ENCODE results near the gene LCN12.
A peak's percentile ranks its signal among the peaks of the same experiment; 100 is the strongest.

The LCN12 gene

DNA sequence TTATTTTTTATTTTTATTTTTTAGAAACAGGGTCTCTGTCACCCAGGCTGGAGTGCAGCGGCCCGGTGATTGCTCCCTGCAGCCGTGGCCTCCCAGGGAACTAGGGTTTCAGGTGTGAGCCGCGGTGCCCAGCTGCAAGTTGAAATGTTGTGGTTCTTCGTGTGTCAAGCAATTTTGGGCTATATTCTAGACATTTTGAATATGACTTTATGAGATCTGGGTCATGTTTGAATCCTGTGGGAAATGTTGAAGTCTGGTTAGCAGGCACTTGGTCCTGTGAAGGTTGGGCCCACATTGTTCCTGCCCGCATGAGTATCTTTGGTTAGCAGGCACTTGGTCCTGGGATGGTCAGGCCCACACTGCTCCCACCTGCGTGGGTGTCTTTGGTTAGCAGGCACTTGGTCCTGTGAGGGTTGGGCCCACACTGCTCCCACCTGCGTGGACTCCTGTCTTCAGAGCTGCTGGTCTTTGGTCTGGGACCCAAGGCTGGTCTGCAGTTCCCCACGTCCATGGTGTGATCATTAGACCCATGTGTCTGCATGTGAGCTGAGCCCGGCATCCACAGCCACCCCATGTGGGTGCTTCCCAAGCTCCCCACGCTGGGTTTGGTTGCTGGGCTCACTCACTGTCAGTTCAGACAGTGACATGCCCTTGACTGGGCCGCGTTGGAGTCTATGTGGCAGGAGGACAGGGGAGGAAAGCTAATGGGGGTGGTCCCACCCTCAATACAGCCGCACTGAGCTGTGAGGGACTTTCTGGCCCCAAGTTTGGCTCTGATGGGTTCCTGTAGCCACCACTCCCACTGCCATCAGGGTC is 14.7 kb upstream of the LCN12 start:
- no peak for FAIRE-seq
- no peak for TF ChIP-seq POLR2A (IDR thresholded peaks at IDR 0.05; ENCODE audit: low read depth, low read length)
- DNase-seq (ENCODE audit: insufficient read length, low spot score): no peak

DNA sequence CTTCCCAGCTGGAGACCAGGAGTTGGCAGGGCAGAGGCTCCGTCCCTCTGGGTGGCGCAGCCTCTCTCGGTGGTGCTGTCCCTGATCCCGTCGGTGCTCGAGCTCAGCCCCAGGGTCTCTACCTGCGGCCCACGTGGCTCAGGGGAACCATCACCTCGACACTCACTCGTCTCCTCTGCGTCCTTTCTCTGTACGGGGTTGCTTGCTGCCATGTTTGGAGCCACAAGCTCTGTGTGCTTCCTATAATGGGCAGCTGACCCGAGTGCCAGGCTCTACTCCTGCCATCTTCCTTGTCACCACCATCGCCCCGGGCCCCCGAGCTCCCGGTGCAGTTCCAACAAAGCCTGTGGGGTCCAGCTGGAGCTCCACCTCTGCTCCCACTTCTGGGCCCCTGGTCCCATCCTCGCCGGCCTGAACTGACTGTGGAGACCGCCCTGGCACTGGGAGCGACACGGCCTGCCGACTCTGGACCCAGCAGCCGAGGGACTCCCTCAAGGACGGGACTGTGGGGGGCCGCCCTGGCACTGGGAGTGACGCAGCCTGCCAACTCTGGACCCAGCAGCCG is 12.6 kb upstream of the LCN12 start:
- FAIRE-seq: no peak
- no peak for DNase-seq (ENCODE audit: insufficient read length, low spot score)
- no peak for TF ChIP-seq POU2F2 (IDR thresholded peaks at IDR 0.05; ENCODE audit: low read depth, low read length)
- no peak for TF ChIP-seq POLR2A (IDR thresholded peaks at IDR 0.05; ENCODE audit: low read depth, low read length)
- TF ChIP-seq PAX5 (IDR thresholded peaks at IDR 0.05; ENCODE audit: insufficient read depth, low read length, severe bottlenecking): no peak

DNA sequence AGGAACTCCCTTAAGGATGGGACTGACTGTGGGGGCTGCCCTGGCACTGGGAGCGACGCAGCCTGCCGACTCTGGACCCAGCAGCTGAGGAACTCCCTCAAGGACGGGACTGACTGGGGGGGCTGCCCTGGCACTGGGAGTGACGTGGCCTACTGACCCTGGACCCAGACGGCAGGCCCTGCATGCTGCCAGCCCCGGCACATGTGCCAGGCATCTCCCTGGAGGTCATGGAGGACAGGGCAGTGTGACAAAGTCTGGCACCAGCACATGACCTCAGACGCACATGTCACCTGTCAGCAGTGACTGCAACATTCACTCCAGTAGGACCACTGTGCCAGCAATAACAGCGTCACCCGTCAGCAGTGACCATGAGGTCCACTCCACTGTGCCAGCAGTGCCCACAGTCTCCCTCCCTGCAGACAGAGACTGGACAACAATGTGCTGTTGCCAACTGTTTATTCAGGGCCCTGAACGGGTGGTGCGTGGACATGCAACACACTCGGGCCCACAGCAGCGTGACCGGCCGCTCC is 12.0 kb upstream of the LCN12 start:
- DNase-seq (ENCODE audit: insufficient read length, low spot score) (no peak), FAIRE-seq (no peak)
- no peak for TF ChIP-seq POLR2A (IDR thresholded peaks at IDR 0.05; ENCODE audit: low read depth, low read length)
- TF ChIP-seq SPI1 (IDR thresholded peaks at IDR 0.05; ENCODE audit: low read depth, low read length): no peak
- TF ChIP-seq POLR2AphosphoS5 (IDR thresholded peaks at IDR 0.05; ENCODE audit: low read depth, low read length): no peak; the same call in 1 of the 2 replicates
- no peak for TF ChIP-seq TAF1 (IDR thresholded peaks at IDR 0.05; ENCODE audit: low read depth, low read length)
- TF ChIP-seq POU2F2 (IDR thresholded peaks at IDR 0.05; ENCODE audit: low read depth, low read length): no peak
- TF ChIP-seq PAX5 (IDR thresholded peaks at IDR 0.05; ENCODE audit: insufficient read depth, low read length, severe bottlenecking): no peak

DNA sequence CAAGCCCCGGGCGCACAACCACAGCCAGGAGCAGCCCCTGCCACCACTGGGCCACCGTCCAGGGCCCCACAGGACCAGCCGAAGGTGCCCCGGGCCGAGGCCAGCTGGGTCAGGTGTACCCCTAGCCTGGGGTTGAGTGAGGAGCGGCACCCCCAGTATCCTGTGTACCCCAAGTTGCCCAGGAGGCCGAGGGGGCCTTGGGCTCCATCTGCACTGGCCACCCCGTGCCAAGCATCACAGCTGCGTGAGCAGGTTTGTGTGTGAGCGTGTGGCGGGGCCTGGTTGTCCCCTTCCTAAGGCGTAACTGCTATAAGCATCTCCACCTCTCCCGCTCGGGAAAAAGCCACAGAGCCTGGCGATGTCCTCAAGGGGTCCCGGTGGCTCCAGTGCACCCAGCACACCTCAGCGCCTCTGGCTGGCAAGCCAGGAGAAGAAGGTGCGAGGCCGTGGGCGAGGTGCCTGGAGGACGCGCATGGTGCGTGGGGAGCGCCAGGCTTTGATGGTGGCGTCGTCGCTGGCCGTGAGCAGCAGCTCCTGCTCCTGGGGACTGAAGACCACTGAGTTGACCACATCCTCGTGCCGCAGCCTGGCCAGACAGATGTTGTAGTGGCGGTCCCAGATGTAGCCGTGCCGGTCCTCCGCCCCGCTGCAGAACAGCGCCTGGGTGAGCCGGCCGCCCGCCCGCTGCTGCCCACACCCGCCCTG is 11.4 kb upstream of the LCN12 start:
- TF ChIP-seq PAX5 (IDR thresholded peaks at IDR 0.05; ENCODE audit: insufficient read depth, low read length, severe bottlenecking) (no peak), TAF1 (IDR thresholded peaks at IDR 0.05; ENCODE audit: low read depth, low read length) (no peak), SPI1 (IDR thresholded peaks at IDR 0.05; ENCODE audit: low read depth, low read length) (no peak), POLR2AphosphoS5 (IDR thresholded peaks at IDR 0.05; ENCODE audit: low read depth, low read length) (no peak), POLR2A (IDR thresholded peaks at IDR 0.05; ENCODE audit: low read depth, low read length) (no peak; the same call in 1 of the 2 replicates), POU2F2 (IDR thresholded peaks at IDR 0.05; ENCODE audit: low read depth, low read length) (no peak)
- DNase-seq (ENCODE audit: insufficient read length, low spot score) (no peak), FAIRE-seq (no peak)

DNA sequence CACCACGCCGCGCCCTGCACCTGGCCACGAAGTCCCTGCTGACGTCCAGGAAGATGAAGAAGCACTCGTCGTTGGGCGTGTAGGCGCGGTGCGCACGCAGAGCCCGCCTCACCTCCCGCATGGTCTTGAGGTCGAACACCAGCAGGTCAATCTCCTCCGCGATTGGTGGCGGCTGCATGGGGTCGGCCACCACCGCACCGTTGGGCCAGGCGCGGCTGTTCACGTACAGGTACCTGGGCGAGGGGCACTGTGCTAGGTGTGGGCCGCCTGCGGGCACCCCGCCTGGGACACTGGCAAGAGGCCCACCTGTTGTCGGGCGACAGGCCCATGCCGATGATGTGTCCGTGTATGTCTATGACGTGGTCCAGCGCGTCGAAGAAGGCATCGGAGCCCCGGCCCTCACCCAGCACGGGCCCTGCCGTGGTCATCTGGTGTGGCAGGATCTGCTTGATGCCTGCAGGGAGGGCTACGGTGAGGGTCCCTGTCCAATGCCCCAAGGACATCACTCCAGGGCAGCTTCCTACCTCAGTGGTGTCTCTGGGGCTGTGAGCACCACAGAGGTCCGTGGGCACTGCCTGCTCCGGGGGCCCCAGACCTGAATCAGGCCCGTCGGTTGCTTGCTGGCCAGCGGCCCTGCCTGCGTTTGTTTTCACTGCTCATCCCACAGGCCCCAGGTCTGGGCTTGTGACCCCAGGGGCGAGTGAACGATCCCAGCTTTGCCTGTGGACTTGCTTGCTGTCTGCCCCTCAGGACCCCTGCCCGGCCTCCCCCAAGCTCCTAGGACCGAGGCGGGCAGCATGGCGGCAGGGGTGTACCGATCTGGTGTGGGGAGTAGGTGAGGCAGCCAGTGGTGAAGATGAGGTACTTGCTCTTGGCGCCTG is 10.6 kb upstream of the LCN12 start:
- FAIRE-seq (no peak), DNase-seq (ENCODE audit: insufficient read length, low spot score) (no peak)
- no peak for TF ChIP-seq TAF1 (IDR thresholded peaks at IDR 0.05; ENCODE audit: low read depth, low read length)
- TF ChIP-seq POLR2A (IDR thresholded peaks at IDR 0.05; ENCODE audit: low read depth, low read length): no peak
- no peak for TF ChIP-seq PAX5 (IDR thresholded peaks at IDR 0.05; ENCODE audit: insufficient read depth, low read length, severe bottlenecking)
- no peak for TF ChIP-seq SPI1 (IDR thresholded peaks at IDR 0.05; ENCODE audit: low read depth, low read length)
- no peak for TF ChIP-seq POU2F2 (IDR thresholded peaks at IDR 0.05; ENCODE audit: low read depth, low read length)
- no peak for TF ChIP-seq POLR2AphosphoS5 (IDR thresholded peaks at IDR 0.05; ENCODE audit: low read depth, low read length)

DNA sequence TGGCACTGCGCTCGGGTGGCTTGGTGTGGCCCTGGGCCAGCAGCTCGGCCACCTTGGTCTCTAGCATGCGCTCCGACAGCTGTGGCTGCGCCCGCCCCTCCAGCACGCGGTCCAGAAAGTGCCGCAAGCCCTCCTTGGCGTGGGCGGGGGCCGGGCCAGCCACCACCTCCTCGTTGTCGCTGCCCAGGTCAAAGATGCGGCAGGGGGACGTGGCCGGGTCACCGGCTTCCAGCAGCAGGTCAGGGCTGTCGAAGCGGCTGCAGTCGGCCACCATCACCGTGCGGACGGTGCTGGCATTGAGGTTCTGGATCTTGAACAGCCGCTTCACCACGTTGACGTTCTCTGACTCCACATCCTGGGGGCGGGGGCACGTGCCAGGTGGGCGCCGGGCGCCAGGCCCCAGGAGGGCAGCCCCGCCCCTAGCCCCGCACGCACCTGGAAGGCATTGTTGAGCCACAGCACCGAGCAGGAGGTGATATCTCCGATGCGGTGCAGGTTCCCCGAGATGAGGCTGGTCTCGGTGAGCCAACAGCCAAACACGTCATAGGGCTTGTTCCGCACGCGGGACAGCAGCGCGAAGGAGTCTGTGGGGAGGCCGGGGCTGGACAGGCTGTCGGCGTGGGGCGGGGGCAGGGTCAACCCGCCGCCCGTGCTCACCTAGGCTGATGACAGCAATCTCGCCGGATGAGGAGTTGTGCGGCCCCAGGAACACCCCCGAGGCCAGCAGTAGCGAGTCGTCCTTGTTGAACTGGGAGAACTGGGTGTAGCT is 9.8 kb upstream of the LCN12 start:
- DNase-seq (ENCODE audit: insufficient read length, low spot score) (no peak), FAIRE-seq (peak; percentile 40)
- no peak for TF ChIP-seq PAX5 (IDR thresholded peaks at IDR 0.05; ENCODE audit: insufficient read depth, low read length, severe bottlenecking)
- no peak for TF ChIP-seq TAF1 (IDR thresholded peaks at IDR 0.05; ENCODE audit: low read depth, low read length)
- no peak for TF ChIP-seq POU2F2 (IDR thresholded peaks at IDR 0.05; ENCODE audit: low read depth, low read length)
- no peak for TF ChIP-seq POLR2A (IDR thresholded peaks at IDR 0.05; ENCODE audit: low read depth, low read length)
- TF ChIP-seq SPI1 (IDR thresholded peaks at IDR 0.05; ENCODE audit: low read depth, low read length): no peak
- no peak for TF ChIP-seq POLR2AphosphoS5 (IDR thresholded peaks at IDR 0.05; ENCODE audit: low read depth, low read length)

DNA sequence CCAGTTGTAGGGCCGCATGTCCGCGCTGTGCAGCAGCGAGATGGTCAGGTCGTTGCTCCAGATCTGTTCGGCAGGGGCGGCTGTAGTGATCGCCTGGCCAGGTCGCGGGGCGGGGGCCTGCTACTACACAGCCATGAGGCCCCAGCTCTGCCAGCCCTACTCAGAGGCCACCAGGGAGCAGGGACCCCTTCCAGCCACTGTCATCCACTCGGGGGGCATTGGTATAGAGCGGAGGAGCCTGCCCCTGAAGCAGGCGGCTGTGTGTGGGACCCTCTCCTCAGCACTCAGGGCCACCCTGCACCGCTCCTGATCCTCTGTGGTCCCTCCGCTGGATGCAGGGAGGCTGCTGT is 9.2 kb upstream of the LCN12 start:
- DNase-seq (ENCODE audit: insufficient read length, low spot score): no peak
- TF ChIP-seq POLR2AphosphoS5 (IDR thresholded peaks at IDR 0.05; ENCODE audit: low read depth, low read length): no peak
- no peak for TF ChIP-seq POLR2A (IDR thresholded peaks at IDR 0.05; ENCODE audit: low read depth, low read length)
- no peak for TF ChIP-seq TAF1 (IDR thresholded peaks at IDR 0.05; ENCODE audit: low read depth, low read length)
- TF ChIP-seq POU2F2 (IDR thresholded peaks at IDR 0.05; ENCODE audit: low read depth, low read length): no peak
- TF ChIP-seq SPI1 (IDR thresholded peaks at IDR 0.05; ENCODE audit: low read depth, low read length): no peak
- TF ChIP-seq PAX5 (IDR thresholded peaks at IDR 0.05; ENCODE audit: insufficient read depth, low read length, severe bottlenecking): no peak
- FAIRE-seq: no peak

DNA sequence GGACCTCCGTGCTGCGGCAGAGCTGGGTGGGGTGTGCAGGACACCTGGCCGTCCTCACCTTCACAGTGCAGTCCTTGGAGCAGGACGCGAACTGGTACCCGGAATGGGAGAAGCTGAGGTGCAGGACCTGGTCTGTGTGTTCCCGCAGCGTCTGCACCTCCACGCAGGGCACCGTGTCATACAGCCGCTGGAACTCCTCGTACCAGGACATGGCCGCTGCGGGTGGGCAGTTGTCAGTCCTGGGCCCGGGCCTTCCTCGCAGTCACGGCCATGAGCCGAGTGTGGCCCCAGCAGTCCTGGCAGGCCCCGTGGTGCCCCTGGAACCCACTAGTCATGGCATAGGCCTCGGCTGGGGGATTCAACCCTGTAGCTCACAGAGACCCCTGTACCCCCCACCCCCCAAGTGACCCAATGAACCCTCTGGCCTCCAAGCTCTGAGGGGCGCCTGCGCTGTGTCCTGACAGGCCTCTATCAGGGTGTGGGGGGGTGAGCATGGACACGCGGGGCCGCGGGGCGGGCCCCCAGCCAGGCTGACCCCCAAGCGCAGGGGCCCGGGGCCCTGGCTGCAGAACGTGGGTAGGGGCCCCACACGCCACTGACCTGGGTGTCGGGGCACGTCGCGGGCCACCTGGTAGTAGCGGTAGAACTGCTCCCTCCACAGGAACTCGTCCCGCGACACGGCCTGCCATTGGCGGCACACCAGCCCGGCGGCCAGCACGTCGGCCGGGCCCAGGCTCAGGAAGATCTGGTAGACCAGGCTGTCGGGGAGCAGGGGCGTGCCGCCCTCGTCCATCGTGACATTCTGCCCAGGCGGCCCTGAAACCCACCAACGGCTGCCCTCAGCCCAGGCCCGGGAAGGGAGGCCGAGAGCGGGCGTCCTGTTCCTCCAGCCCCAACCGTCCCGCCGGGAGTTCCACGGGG is 8.5 kb upstream of the LCN12 start:
- FAIRE-seq (no peak), DNase-seq (ENCODE audit: insufficient read length, low spot score) (peak; percentile 79)
- TF ChIP-seq SPI1 (IDR thresholded peaks at IDR 0.05; ENCODE audit: low read depth, low read length) (no peak), POU2F2 (IDR thresholded peaks at IDR 0.05; ENCODE audit: low read depth, low read length) (no peak), POLR2AphosphoS5 (IDR thresholded peaks at IDR 0.05; ENCODE audit: low read depth, low read length) (no peak), POLR2A (IDR thresholded peaks at IDR 0.05; ENCODE audit: low read depth, low read length) (no peak), TAF1 (IDR thresholded peaks at IDR 0.05; ENCODE audit: low read depth, low read length) (no peak), PAX5 (IDR thresholded peaks at IDR 0.05; ENCODE audit: insufficient read depth, low read length, severe bottlenecking) (no peak)

All from GM12891 (cell line).